ENCODE measurements around the gene KNSTRN.

KNSTRN gene

GRCh38 chr15:40366457-40367370 is 15.8 kb upstream of the KNSTRN start:
- Histone ChIP-seq H3K9ac (peak overlapping the region in 6 of 11 experiments; percentile 49 to 76 (median 68); a peak in 6 of 22 replicates), H3K27me3 (no peaks in the 10 kb centered on the region)

GRCh38 chr15:40367371-40367685 is 15.2 kb upstream of the KNSTRN start:
- Histone ChIP-seq H3K4me3 (peak overlapping the region; percentile 46 to 68 (median 54)), H3K27me3 (no peaks in the 10 kb centered on the region), H3K9me3 (replicated peaks in 1 of 11) (no peaks in the 10 kb centered on the region), H3K27ac (peak overlapping the region in 9 of 11 experiments; percentile 12 to 66 (median 59); a peak in 11 of 22 replicates), H3K9ac (peak overlapping the region in 9 of 11 experiments; percentile 41 to 76 (median 65); a peak in 16 of 22 replicates), H3K36me3 (no peaks in the 10 kb centered on the region; a peak in 1 of 22 replicates), H3K4me2 (peak overlapping the region; percentile 79 to 99 (median 91)), H4K20me1 (peaks cover 0 to under 1% (median 0%) of the 10 kb centered on the region in 11 experiments; a peak in 1 of 22 replicates), H3K4me1 (peaks cover 20 to 34% (median 25%) of the 10 kb centered on the region in 10 experiments)
- no peak for TF ChIP-seq Cebpa-rat (IDR thresholded peaks at IDR 0.05)

More at GRCh38 chr15:40366457-40367370, 15.8 kb upstream of the KNSTRN start:
- Histone ChIP-seq H3K36me3 (no peaks in the 10 kb centered on the region; a peak in 1 of 22 replicates), H3K4me1 (peaks cover 16 to 28% (median 24%) of the 10 kb centered on the region in 10 experiments), H4K20me1 (peaks cover 0 to 7% (median 0%) of the 10 kb centered on the region in 11 experiments; a peak in 3 of 22 replicates), H3K9me3 (replicated peaks in 1 of 11) (no peaks in the 10 kb centered on the region), H3K27ac (peak overlapping the region in 3 of 11 experiments; percentile 12 to 66 (median 59); a peak in 3 of 22 replicates), H3K4me3 (peak overlapping the region in 7 of 10 experiments; percentile 47 to 68 (median 54); a peak in 9 of 20 replicates), H3K4me2 (peak overlapping the region; percentile 79 to 99 (median 91))
- TF ChIP-seq Cebpa-rat (IDR thresholded peaks at IDR 0.05): no peak

- H3K4me3 ChIP-seq: peak overlapping the region; percentile 46 to 68 (median 54)
These were observed 14.6 kb upstream of the KNSTRN start for GRCh38 chr15:40367686-40368611.

GRCh38 chr15:40368719-40369473 is 13.6 kb upstream of the KNSTRN start:
- Histone ChIP-seq H4K20me1 (no peaks in the 10 kb centered on the region; a peak in 1 of 22 replicates), H3K4me2 (peak overlapping the region; percentile 79 to 99 (median 91)), H3K4me1 (peaks cover 20 to 47% (median 29%) of the 10 kb centered on the region in 10 experiments), H3K4me3 (no peak overlapping the region), H3K9ac (peak overlapping the region in 4 of 11 experiments; percentile 47 to 76 (median 65); a peak in 6 of 22 replicates), H3K27me3 (no peaks in the 10 kb centered on the region), H3K27ac (peak overlapping the region in 8 of 11 experiments; percentile 35 to 71 (median 55); a peak in 13 of 22 replicates), H3K36me3 (no peaks in the 10 kb centered on the region; a peak in 1 of 22 replicates), H3K9me3 (replicated peaks in 1 of 11) (no peaks in the 10 kb centered on the region)
- no peak for TF ChIP-seq Cebpa-rat (IDR thresholded peaks at IDR 0.05)

More at GRCh38 chr15:40367686-40368611, 14.6 kb upstream of the KNSTRN start:
- Histone ChIP-seq H4K20me1 (no peaks in the 10 kb centered on the region; a peak in 1 of 22 replicates), H3K27ac (peak overlapping the region in 10 of 11 experiments; percentile 12 to 71 (median 60); a peak in 20 of 22 replicates), H3K36me3 (no peaks in the 10 kb centered on the region; a peak in 1 of 22 replicates), H3K27me3 (no peaks in the 10 kb centered on the region), H3K9me3 (replicated peaks in 1 of 11) (no peaks in the 10 kb centered on the region), H3K9ac (peak overlapping the region; percentile 41 to 76 (median 65); a peak in 21 of 22 replicates), H3K4me2 (peak overlapping the region; percentile 79 to 99 (median 91)), H3K4me1 (peaks cover 20 to 41% (median 26%) of the 10 kb centered on the region in 10 experiments)
- TF ChIP-seq Cebpa-rat (IDR thresholded peaks at IDR 0.05): no peak

- Histone ChIP-seq H3K9ac (no peak overlapping the region), H3K4me2 (no peak overlapping the region), H3K36me3 (no peaks in the 10 kb centered on the region; a peak in 1 of 22 replicates), H3K4me3 (no peak overlapping the region), H3K27ac (no peak overlapping the region), H4K20me1 (no peaks in the 10 kb centered on the region), H3K4me1 (peaks cover 20 to 47% (median 29%) of the 10 kb centered on the region in 10 experiments), H3K9me3 (replicated peaks in 1 of 11) (no peaks in the 10 kb centered on the region), H3K27me3 (no peaks in the 10 kb centered on the region)
- no peak for TF ChIP-seq Cebpa-rat (IDR thresholded peaks at IDR 0.05)
These were observed 13.0 kb upstream of the KNSTRN start for GRCh38 chr15:40369474-40369869.

- Histone ChIP-seq H3K36me3 (no peaks in the 10 kb centered on the region; a peak in 1 of 22 replicates), H3K27me3 (no peaks in the 10 kb centered on the region), H4K20me1 (no peaks in the 10 kb centered on the region), H3K4me3 (no peak overlapping the region), H3K4me2 (no peak overlapping the region), H3K9me3 (replicated peaks in 1 of 11) (no peaks in the 10 kb centered on the region), H3K27ac (no peak overlapping the region), H3K4me1 (peaks cover 20 to 47% (median 29%) of the 10 kb centered on the region in 10 experiments), H3K9ac (no peak overlapping the region)
- no peak for TF ChIP-seq Cebpa-rat (IDR thresholded peaks at IDR 0.05)
These were observed 12.6 kb upstream of the KNSTRN start for GRCh38 chr15:40369971-40370370.

GRCh38 chr15:40372981-40373380 is 9.5 kb upstream of the KNSTRN start:
- Histone ChIP-seq H3K9me3 (replicated peaks in 1 of 11) (no peaks in the 10 kb centered on the region), H3K4me2 (peak overlapping the region in 5 of 11 experiments; percentile 3 to 71 (median 58); a peak in 8 of 22 replicates), H3K4me3 (no peak overlapping the region), H4K20me1 (no peaks in the 10 kb centered on the region), H3K27ac (no peak overlapping the region), H3K9ac (no peak overlapping the region), H3K27me3 (no peaks in the 10 kb centered on the region), H3K4me1 (peaks cover 6 to 34% (median 17%) of the 10 kb centered on the region in 10 experiments; a peak in 19 of 20 replicates), H3K36me3 (no peaks in the 10 kb centered on the region)
- no peak for TF ChIP-seq Cebpa-rat (IDR thresholded peaks at IDR 0.05)

GRCh38 chr15:40377606-40378005 is 4.9 kb upstream of the KNSTRN start:
- H3K4me3 ChIP-seq: no peak overlapping the region
- peaks cover 0 to 28% (median 11%) of the 10 kb centered on the region in 10 experiments; a peak in 17 of 20 replicates for H3K4me1 ChIP-seq
- H3K27ac ChIP-seq: no peak overlapping the region
- no peaks in the 10 kb centered on the region for H3K27me3 ChIP-seq
- H3K4me2 ChIP-seq: no peak overlapping the region
- no peaks in the 10 kb centered on the region for H3K9me3 ChIP-seq (replicated peaks in 1 of 11)
- no peaks in the 10 kb centered on the region for H3K36me3 ChIP-seq
- H3K9ac ChIP-seq: no peak overlapping the region
- no peaks in the 10 kb centered on the region for H4K20me1 ChIP-seq
- no peak for TF ChIP-seq Cebpa-rat (IDR thresholded peaks at IDR 0.05)
